SKM-1 treated with dmso at 0.1 percent for 144 hours (cell line): ENCODE data around the gene KSR2.
"Not testable (repeated sequence)": the region's sequence is repeated elsewhere in the genome, so short reads cannot be mapped to it uniquely, and the experiment has no call there.

Experiments used
- DNase-seq: peaks from one replicate; lab custom pipeline; 2025; ENCODE audit not compliant: unreplicated experiment; lab: John Stamatoyannopoulos, UW

KSR2 gene

GRCh38 chr12:117766008-117766407, 202.8 kb downstream of the KSR2 start:
- no peak for DNase-seq

- no peak for DNase-seq
These were observed 206.6 kb downstream of the KSR2 start for GRCh38 chr12:117762143-117762542.

- no peak for DNase-seq
These were observed 207.2 kb downstream of the KSR2 start for GRCh38 chr12:117761528-117762100.

GRCh38 chr12:117760990-117761389, 207.8 kb downstream of the KSR2 start:
- no peak for DNase-seq

- DNase-seq, result no peak
These were observed 218.1 kb downstream of the KSR2 start for GRCh38 chr12:117750657-117751056.

GRCh38 chr12:117749431-117749830, 219.4 kb downstream of the KSR2 start:
- DNase-seq, result no peak

- not testable (repeated sequence) for DNase-seq
These were observed 222.4 kb downstream of the KSR2 start for GRCh38 chr12:117746358-117746757.

- DNase-seq, result no peak
These were observed 224.4 kb downstream of the KSR2 start for GRCh38 chr12:117744418-117744817.

GRCh38 chr12:117743761-117744160, 225.0 kb downstream of the KSR2 start:
- DNase-seq, result no peak

GRCh38 chr12:117742721-117743120, 226.1 kb downstream of the KSR2 start:
- no peak for DNase-seq

GRCh38 chr12:117738233-117738632, 230.6 kb downstream of the KSR2 start:
- no peak for DNase-seq

- no peak for DNase-seq
These were observed 235.3 kb downstream of the KSR2 start for GRCh38 chr12:117733549-117733805.

GRCh38 chr12:117732761-117733548, 235.8 kb downstream of the KSR2 start:
- DNase-seq, result no peak

GRCh38 chr12:117731131-117731530, 237.7 kb downstream of the KSR2 start:
- not testable (repeated sequence) for DNase-seq

- DNase-seq, result no peak
These were observed 241.5 kb downstream of the KSR2 start for GRCh38 chr12:117727301-117727700.

GRCh38 chr12:117724543-117724942, 244.2 kb downstream of the KSR2 start:
- DNase-seq, result no peak

- DNase-seq, result no peak
These were observed 250.2 kb downstream of the KSR2 start for GRCh38 chr12:117718559-117718958.

GRCh38 chr12:117718141-117718540, 250.6 kb downstream of the KSR2 start:
- DNase-seq, result no peak

- DNase-seq, result no peak
These were observed 254.6 kb downstream of the KSR2 start for GRCh38 chr12:117714203-117714602.

- no peak for DNase-seq
These were observed 258.7 kb downstream of the KSR2 start for GRCh38 chr12:117710121-117710520.

- no peak for DNase-seq
These were observed 260.9 kb downstream of the KSR2 start for GRCh38 chr12:117707861-117708260.

- no peak for DNase-seq
These were observed 265.2 kb downstream of the KSR2 start for GRCh38 chr12:117703584-117703983.

- no peak for DNase-seq
These were observed 266.0 kb downstream of the KSR2 start for GRCh38 chr12:117702741-117703140.
